Measurements from ENCODE around the gene COL19A1.
"Not testable (repeated sequence)": the region's sequence is repeated elsewhere in the genome, so short reads cannot be mapped to it uniquely, and the experiment has no call there.

COL19A1 gene

DNA sequence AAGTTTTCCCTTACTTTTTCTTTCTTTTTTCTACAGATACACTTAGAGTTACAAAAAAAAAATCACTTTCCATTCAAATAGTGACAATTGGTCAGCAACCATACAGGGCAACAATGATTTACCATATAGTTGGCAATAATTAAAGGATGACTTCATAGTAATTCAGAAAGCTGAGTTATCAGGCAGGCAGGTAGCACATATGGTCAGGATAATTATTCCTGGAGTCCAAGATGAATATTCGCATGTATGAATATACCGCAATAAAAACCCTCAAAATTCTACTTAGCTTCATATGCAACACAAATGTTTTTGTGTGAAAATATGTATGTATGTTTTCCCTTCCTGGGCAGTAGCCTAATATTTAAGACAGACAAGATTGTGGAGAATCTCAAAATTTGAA is 34.5 kb downstream of the COL19A1 start:
- no peak for DNase-seq (ENCODE audit: low read depth)

DNA sequence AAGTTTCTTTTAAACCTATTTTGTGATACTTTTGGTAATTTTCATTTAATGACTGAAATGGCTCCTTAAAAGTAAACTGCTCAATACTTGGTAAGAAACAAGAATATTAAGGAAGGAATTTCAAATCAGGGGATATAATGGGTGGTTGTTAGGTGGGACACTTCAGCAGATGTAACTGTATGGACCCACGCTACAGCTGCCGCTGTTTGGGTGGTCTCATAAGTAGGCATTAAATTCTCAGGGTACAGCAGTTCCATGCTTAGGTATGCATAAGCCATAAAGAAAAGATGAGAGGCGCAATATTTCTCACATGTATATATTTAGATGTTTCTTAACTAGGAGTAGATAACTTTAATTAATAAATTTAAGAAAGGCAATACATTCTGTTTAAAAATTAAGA is 35.0 kb downstream of the COL19A1 start:
- DNase-seq (ENCODE audit: low read depth) = no peak

DNA sequence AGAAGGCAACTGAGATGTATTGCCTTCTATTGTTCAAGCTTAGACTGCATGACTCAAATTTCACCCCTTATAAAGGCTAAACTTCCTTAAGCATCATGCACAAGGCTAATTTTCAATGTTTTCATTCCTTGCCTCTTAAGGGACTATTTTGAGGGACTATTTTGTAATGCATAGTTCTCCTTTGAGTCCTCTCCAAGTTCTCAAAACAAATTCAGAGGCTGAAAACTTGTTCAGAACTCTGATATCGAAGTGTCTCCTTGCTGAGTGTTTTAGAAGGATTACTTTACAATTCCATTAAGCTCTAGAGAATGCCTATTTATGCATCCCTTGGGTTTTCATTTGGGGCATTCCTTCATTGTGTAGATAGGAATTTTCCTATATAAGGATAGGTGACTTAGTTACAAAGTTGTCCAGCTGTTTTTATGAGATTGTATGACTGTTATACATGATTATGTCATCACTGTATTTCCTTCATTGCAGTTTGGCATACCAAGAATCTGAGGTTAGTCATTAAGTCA is 41.7 kb downstream of the COL19A1 start:
- no peak for DNase-seq (ENCODE audit: low read depth)

DNA sequence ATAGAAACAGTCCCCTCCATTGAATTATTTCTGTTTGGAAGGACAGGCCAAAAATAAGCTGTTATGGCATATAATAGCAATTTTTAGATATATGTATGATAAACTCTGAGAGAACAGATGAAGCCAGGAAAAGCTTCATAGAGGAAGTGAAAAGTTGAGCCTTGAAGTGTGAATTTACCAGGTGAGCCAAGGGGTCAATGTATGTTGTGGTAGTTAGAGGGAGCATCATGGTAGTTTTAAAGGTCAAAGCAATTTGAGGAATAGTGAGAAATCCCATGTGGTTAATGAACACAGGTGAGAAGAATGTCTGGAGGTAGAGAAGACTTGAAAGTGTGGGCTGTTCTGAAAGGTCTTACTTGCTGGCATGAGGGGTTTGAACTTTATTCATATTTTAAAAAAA is 47.0 kb downstream of the COL19A1 start:
- no peak for DNase-seq (ENCODE audit: low read depth)

GRCh38 chr6:69914015-69914485 is 47.7 kb downstream of the COL19A1 start:
- DNase-seq (ENCODE audit: low read depth) = no peak

DNA sequence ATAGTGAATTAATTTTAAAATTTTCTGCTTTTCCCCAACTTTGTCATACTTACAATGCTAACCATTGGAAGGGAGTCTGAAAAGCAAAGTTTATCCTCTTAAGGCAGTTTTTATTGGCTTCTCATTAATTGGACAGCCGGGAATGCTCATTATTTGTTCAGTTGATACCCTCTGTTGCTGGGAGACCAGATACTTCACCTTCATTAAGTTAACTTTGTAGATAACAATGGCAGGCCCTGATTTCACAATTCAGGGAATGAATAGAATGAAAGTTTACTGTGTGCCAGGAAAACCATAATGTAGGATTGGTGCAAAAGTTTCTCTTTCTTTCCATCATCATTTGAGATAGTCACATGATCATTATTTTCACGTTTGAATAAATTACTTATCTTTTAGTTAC is 49.0 kb downstream of the COL19A1 start:
- DNase-seq (ENCODE audit: low read depth) = no peak

GRCh38 chr6:69917834-69918233 is 51.5 kb downstream of the COL19A1 start:
- DNase-seq (ENCODE audit: low read depth) = no peak

- no peak for DNase-seq (ENCODE audit: low read depth)
Observed at GRCh38 chr6:69918813-69919475, 52.6 kb downstream of the COL19A1 start.

GRCh38 chr6:69921066-69921465 is 54.7 kb downstream of the COL19A1 start:
- DNase-seq (ENCODE audit: low read depth) = not testable (repeated sequence)

DNA sequence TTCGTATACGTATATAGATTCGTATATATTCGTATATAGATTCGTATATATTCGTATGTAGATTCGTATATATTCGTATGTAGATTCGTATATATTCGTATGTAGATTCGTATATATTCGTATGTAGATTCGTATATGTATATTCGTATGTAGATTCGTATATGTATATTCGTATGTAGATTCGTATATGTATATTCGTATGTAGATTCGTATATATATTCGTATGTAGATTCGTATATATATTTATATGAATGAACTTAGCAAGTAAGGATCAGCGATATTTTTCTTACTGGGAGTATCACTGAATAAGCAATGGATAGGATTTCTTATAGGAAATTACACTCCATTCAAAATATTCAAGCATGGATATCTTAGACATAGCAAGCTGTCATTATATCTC is 55.3 kb downstream of the COL19A1 start:
- DNase-seq (ENCODE audit: low read depth) = not testable (repeated sequence)

GRCh38 chr6:69926745-69927144 is 60.4 kb downstream of the COL19A1 start:
- DNase-seq (ENCODE audit: low read depth) = no peak

- no peak for DNase-seq (ENCODE audit: low read depth)
Observed at GRCh38 chr6:69933239-69933638, 66.9 kb downstream of the COL19A1 start.

DNA sequence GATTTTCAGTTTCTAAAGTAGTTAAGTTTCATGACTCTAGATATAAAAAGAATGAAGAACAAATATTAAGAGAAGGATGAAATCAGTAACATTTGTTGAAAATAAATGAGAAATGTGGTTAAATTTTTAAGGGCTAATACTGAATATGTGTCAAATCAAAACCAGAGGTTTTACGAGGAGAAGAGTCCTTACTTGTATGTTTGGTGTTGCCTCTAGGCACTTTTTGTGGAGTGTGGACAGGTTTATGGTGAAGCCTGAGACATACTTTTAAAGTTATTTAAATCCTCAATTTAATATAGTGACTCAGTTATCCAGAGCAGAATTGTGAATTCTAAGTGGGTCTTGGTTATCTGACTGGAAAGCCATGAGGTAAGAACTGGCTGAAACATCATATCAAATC is 68.7 kb downstream of the COL19A1 start:
- DNase-seq (ENCODE audit: low read depth) = no peak

- DNase-seq (ENCODE audit: low read depth) = no peak
Observed at GRCh38 chr6:69936674-69937363, 70.5 kb downstream of the COL19A1 start.

- DNase-seq (ENCODE audit: low read depth) = no peak
Observed at GRCh38 chr6:69937402-69938136, 71.2 kb downstream of the COL19A1 start.

DNA sequence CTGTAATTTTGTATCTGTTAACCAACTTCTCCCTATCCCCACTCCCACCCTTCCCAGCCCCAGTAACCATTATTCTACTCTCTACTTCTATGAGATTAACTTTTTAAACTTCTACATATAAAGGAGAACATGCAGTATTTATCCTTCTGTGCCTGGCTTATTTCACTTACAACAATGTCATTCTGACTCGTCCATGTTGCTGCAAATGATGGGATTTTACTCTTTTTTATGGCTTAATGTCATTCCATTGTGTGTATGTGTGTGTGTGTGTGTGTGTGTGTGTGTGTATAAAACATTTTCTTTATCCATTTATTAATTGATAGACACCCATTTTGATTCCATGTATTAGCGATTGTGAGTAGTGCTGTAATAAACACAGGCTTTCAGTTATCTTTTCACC is 76.1 kb downstream of the COL19A1 start:
- DNase-seq (ENCODE audit: low read depth) = no peak

GRCh38 chr6:69945192-69945591 is 78.8 kb downstream of the COL19A1 start:
- no peak for DNase-seq (ENCODE audit: low read depth)

GRCh38 chr6:69948479-69949114 is 82.2 kb downstream of the COL19A1 start:
- no peak for DNase-seq (ENCODE audit: low read depth)

- no peak for DNase-seq (ENCODE audit: low read depth)
Observed at GRCh38 chr6:69953491-69953890, 87.1 kb downstream of the COL19A1 start.

DNA sequence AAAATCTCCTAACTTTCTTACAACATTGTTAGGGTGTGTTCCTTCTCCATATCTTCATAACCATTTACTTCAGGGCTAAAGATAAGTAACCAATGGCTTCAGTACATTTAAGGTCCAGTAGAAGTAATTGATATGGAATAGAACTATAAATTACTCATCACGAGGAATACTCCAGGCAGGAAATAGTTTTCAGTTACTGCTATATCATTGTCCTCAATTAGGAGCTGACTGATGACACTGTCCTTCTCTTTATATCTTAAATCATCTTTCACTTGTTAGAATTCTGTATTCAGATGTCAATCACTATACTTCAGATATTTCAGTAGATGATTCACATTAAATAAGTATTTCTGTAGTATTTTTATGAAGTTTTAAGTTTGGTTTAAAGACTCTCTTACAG is 88.4 kb downstream of the COL19A1 start:
- no peak for DNase-seq (ENCODE audit: low read depth)

- DNase-seq (ENCODE audit: low read depth) = no peak
Observed at GRCh38 chr6:69957985-69958559, 91.7 kb downstream of the COL19A1 start.

GRCh38 chr6:69958978-69959377 is 92.6 kb downstream of the COL19A1 start:
- DNase-seq (ENCODE audit: low read depth) = no peak
